CD4-positive, alpha-beta T cell treated with Interleukin-15 for 1 hour (primary cell): Measurements from ENCODE around the gene ST8SIA1.
"Not testable (repeated sequence)": the region's sequence is repeated elsewhere in the genome, so short reads cannot be mapped to it uniquely, and the experiment has no call there.

Source experiments
- DNase-seq: peaks from one replicate; pipeline ENCODE4 v3.0.0-alpha.2; 2020

ST8SIA1 gene, protein sequence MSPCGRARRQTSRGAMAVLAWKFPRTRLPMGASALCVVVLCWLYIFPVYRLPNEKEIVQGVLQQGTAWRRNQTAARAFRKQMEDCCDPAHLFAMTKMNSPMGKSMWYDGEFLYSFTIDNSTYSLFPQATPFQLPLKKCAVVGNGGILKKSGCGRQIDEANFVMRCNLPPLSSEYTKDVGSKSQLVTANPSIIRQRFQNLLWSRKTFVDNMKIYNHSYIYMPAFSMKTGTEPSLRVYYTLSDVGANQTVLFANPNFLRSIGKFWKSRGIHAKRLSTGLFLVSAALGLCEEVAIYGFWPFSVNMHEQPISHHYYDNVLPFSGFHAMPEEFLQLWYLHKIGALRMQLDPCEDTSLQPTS

DNA sequence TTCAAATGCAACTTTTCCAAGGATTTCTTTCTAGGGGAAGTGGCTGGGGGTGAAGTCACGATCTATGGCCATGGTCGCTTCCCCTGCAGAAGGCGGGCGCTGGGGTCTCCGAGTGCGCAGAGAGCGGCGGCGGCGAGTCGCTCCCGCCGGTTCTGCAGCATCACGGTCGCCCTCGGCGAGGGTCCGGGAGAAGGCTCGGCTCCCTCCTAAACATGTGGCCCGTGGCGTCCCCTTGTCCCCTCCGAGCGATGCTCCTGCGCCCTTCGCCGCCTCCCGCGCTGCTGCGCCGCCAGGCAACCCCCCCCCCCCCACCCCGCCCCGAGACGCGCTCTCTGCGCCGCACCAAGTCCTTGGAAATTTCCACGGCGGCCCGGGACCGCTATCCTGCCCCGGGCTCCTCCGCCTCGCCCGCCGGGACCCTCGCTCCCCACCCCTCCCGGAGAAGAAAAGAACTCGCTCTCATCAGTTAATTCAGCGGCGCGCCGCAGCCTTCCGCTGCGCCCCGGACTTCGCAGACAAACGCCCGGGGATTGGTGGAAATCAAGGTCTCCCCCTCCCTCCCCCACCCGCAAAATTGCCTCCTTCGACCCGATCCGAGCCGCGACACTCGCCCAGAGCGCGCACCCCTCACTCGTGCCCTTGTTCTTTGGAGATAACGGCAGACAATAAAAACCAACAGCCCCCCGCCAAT lies at the start of gene ST8SIA1:
Gene ST8SIA1 (minus strand): TSS at position 298 of the 691 bp plus-strand sequence. CDS start 475 bp downstream, outside the sequence.
- DNase-seq = peak; percentile 59

DNA sequence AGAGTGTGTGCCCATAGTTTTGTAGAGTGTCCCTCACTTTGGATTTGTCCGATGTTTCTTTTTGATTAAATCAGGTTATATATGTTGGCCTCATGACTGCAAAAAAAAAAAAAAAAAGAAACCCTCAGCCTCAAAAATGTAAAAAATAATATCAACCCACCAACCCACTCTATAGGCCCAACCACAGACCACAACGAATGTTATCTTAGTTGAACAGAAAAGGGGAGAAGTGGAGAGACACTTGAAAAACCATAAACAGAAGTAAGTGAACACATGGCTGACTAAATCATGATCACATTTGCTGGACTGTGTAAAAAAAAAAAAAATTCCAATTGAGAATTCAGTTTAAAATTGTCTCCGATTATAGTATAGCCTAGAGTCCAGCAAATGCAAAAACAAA lies 45.5 kb upstream of the ST8SIA1 start:
- DNase-seq = no peak

DNA sequence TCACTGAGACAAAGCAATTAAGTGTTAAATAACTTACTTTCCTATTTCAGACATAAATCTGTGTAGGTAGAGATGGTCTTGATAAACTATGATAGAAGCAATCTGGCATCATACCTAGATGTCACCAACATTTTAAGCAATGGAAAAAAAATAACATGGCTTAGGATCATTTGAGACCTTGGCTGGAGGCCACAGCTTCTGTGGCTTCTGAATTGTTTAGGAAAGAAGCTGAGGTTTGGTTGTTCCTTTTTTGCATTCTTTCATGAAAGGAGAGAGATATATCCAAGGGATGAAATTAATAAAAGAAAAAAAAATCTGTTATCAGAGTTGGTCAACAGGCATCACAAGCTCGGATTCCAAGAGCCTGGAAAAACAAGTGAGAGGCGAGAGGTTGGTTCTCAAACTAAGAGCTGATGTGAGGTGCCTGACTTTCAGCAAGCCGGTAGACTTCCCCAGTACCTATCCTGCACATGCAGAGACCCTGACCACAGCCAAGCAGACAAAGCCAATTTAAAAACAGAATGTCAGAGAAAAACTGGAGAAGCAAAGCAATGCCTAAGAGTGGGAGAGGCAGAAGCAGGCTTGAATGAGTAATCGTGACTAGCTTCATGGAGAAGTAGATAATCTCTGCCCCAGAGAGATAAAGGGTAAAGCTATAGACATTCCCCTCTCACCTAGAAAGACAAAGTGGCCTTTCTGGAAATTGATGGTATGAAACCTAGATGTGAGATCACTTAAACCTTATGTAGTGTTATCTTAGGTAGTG lies 43.4 kb upstream of the ST8SIA1 start:
- DNase-seq = no peak

DNA sequence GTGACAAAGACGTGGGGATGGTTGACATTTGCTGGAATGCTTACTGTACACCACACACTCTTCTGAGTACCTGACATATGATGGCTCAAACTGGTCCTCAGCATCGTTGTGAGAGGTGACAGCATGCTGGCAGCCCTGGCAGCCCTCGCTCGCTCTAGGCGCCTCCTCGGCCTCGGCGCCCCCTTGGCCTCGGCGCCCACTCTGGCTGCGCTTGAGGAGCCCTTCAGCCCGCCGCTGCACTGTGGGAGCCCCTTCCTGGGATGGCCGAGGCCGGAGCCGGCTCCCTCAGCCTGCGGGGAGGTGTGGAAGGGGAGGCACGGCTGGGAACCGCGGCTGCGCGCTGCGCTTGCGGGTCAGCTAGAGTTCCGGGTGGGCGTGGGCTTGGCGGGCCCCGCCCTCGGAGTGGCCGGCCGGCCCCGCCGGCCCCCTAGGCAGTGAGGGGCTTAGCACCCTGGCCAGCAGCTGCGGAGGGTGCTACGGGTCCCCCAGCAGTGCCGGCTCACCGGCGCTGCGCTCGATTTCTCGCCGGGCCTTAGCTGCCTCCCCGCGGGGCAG lies 42.2 kb upstream of the ST8SIA1 start:
- DNase-seq = not testable (repeated sequence)

DNA sequence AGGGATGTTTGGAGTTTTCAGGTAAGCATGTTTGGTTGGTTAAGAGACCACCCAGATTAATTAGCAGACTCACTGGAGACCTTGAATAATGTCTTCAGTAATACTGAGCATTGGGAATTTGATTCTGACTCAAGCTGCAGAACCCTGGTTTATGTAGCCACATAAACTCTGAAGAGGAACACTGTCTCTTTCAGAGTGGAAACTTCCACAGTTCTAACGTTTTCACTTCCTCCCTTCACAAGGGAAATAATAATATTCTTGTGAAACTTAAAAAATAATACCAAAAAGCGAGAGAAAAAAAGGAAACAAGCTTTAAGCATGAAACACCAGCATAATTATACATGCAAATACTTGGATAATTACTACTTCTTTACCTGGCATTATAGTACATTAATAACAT lies 40.0 kb upstream of the ST8SIA1 start:
- no peak for DNase-seq

DNA sequence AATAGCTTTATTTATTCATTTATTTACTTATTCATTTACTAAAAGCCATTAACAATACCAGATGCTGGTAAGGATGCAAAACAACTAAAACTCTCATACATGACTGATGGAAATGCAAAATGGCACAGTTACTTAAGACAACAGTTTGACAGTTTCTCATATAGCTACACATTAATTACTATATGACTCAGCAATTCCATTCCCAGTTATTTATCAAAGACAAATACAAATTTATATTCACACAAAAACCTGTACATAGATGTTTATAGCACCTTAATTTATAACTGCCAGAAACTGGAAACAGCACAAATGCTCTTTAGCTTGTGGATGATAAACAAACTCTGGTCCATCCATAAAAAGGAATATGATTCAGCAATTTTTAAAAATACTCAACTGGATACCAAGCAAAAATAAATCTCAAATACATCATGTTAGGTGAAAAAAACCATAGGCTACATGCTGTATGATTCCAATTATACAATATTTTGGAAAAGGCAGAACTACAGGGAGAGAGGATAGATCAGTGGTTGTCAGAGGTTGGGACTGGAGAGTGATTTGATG lies 37.9 kb upstream of the ST8SIA1 start:
- DNase-seq = no peak

DNA sequence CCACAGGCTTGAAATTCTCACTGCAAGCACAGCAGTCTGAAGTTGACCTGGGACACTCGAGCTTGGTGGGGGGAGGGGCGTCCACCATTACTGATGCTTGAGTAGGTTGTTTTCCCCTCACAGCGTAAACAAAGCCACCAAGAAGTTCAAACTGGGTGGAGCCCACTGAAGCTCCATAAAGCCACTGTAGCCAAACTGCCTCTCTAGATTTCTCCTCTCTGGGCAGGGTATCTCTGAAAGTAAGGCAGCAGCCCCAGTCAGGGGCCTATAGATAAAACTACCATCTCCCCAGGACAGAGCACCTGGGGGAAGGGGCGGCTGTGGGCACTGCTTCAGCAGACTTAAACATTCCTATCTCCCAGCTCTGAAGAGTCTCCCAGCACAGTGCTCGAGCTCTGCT lies 31.7 kb upstream of the ST8SIA1 start:
- no peak for DNase-seq

DNA sequence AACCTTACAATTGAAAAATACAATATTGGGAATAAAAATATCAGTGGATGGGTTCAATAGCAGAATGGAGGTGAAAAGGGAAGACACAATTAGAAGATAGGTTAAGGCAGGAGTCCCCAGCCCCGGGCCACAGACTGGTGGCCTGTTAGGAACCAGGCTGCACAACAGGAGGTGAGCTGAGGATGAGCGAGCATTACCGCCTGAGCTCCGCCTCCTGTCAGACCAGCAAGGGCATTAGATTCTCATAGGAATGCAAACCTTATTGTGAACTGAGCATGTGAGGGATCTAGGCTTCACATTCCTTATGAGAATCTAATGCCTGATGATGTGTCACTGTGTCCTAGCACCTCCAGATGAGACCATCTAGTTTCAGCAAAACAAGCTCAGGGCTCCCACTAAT lies 27.3 kb upstream of the ST8SIA1 start:
- no peak for DNase-seq

DNA sequence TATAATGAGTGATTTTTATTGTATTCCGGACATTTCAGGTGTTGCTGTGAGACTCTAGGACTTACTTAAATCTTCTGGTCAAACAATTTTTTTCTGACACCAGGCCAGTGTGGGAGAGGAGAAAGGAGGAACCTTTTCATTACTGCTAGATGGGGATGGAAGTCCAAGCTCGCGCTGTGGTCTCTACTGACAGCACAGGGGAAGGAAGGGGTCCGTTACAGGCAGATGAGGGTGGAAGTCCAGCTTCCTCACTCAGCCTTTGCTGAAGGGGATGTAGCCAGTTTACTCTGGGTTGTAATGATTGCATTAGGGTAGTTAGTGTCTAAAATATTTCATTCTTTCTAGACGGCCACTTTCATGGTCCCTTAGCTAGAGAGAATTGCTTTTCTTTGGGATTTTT lies 26.3 kb upstream of the ST8SIA1 start:
- DNase-seq = no peak

DNA sequence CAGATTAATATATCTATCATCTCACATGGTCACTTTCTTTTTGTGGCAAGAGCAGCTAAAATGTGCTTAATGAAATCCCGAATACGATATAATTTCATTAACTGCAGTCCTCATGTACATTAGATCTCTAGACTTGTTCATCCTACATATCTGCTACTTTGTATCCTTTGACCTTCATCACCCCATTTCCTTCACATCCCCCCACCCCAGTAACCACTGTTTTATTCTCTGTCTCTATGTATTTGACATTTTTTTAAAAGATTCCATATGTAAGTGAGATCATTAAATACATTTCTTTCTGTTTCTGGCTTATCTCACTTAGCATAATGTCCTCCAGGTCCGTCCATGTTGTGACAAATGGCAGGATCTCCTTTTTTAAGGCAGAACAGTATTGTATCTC lies 23.0 kb upstream of the ST8SIA1 start:
- no peak for DNase-seq

DNA sequence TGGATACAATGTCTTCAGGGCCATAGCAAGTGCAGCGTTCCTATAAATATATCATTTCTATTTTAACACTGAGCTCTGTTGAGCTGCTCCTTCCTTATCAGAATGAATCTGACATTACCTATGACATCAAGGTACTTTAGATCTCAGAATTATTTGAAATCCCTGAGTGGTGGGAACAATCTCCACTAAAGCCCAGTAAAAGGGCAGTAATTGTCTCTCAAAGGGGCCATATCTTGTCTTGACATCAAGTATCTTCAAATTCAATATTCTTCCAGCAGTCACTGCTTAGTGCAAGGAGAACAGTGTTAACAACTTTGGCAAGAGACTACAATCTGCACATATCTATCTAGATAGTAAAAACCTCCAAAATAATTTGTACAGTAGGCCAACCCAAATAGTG lies 21.7 kb upstream of the ST8SIA1 start:
- DNase-seq = no peak

DNA sequence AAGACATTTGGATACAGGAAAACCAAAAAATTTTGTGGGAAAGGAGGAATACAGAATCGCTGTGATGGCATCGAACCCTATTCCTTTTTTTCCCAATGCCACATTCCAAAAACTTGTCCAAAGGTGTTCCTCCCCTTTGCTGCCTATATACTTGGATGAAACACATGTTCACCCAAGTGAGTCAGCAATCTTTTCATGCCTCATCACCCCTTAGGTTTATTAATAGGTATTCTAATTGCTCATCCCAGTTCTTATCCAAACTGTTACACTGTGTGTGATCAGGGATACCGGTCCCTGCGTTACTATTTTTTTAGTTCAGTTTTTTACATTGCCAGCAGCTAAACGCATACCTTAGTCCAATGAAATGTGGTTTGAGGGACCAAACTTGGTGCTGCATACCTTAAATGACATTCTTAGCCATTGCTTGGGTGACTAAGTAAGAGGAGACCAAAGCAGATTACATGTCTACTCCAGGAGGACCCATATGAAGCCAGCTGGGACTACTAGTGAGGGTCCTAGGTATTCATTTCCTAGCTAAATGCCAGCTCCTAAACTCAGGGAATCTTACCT lies 20.6 kb upstream of the ST8SIA1 start:
- no peak for DNase-seq

DNA sequence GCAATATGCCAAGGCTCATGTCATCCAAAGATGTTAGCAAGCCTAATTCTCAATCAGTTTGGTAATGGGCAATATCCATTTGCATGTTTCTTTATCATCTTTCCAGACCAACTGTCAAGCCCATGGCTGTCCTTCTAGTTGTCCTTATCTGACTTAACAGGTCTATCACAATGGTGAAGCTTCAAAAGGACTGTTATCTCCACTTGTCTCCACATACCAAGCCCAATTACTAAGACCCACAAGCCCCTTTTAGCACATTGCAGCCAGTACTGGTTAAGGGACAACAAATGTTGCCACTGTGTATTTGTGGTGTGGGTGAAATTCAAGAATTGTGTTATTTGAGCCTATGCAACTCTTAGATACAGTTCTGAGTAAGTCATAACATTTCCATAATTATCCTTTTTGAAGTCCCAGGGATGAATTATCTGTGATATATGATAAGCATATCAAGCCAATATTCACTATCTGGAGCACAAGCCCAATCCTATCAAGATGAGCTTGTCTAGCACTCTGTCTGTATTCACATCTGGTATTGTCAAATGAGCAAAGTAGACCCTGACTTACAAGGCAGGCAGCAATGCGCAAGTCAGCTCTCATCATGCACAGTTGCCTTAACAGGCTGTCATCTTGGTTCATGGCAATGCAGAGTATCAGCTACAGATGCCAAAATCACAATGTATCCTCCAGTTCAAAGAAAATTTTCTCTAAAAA lies 19.3 kb upstream of the ST8SIA1 start:
- DNase-seq = no peak

DNA sequence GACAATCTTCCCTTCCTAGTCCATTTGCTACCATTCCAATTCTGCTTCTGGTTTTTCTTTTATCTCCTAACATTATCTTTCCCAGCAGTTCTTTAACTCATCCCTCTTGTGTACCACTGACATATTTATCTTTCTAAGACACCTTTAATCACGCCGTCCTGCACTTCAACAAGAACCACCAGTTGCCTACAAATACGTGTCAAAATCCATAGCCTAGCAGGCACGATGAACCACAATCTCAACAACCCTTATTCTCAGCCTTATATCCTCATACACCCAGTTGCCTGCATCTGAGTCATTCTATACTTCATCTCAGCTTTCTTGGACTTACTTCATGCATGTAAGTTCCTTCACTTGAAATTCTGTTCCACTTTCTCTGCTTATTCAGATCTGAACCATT lies 16.4 kb upstream of the ST8SIA1 start:
- DNase-seq = no peak

DNA sequence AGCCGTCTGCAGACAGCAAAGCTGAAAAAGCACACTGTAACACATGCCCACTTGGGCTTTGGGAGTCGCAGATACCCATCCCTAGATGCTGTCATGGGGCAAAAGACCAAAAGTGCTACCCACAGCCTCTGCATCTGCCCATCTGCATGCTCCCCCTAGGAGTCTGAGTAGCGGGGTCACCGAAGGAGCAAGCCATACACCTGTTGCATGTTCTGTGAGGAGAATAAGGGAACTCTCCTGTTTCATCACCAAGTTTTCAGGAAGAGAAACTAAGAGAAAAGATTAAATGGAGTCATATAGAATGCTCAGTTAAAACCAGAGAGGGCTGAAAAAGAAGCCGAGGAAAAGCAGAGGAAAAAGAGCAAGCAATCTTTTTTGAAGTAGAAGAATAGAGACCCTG lies 13.7 kb upstream of the ST8SIA1 start:
- no peak for DNase-seq

DNA sequence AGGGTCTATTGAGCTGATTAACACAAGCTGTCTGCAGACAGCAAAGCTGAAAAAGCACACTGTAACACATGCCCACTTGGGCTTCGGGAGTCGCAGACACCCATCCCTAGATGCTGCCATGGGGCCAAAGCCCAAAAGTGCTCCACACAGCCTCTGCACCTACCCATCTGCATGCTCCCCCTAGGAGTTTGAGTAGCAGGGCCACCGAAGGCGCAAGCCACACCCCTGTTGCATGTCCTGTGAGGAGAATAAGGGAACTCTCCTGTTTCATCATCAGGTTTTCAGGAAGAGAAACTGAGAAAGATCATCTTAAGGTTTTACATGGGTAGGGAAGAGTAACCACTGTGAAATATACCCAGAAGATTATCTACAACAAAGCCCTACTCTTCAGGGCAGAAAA lies 5.6 kb upstream of the ST8SIA1 start:
- DNase-seq = peak; percentile 20

DNA sequence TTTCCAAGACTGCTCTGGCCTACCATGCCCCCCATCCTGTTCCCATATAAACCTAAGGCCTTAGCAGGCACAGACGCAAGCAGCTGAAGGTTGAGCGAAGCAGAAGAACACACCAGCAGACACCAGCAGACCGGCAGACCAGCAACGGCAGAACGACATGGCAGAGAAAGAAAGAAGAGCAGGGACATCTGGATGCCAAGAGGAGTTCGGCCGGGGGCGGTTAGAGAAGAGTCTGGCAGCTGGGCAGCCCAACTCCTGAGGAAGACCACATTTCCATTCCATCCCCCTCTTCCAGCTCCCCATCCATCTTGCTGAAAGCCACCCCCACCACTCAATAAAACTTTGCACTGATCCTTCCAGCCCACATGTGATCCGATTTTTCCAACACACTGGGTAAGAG lies 5.2 kb upstream of the ST8SIA1 start:
- DNase-seq = no peak

DNA sequence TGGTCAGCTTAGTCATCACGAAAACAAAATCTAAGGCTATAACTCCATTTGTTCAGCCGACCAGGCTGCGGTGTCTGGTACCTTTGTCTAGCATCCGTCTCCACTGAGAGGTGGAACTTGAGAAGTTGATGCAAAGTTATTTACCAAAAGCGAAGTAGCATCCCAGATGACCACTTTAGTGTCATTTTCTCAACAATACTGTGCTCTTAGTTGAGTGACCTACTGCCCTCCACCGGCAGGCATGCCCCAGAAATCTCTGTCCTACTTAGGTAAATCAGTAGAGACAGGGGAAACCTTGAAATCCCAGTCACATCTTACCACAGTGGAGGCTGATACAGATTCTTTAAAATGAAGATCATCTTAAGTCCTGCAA lies 1.3 kb upstream of the ST8SIA1 start:
- DNase-seq = no peak

DNA sequence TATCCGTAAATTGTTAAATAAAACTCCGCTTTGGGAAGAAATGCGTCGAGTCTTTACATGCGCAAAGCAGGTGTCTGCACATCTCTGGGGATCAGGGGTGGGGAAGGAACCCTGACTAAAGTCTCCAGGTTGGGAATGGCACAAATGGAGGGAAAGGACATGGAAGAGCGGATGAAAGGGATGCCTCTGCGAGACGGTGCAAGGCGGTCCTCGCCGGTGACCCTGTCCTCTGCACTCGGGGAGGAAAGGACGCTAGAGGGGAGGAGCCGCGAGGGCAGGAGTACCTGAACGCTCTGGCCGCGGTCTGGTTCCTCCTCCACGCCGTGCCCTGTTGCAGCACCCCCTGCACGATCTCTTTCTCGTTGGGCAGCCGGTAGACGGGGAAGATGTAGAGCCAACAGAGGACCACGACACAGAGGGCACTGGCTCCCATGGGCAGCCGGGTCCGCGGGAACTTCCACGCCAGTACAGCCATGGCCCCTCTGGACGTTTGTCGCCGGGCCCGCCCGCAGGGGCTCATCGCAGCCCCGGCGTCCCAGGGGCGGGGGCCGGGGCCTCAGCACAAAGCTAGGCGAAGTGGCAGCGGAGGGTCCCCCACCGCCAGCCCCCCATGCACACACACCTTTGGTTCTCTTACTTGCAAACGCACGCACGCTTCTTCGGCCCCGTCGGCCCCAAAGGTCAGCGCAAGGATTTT lies 646 bp downstream of the ST8SIA1 start:
- DNase-seq = no peak

DNA sequence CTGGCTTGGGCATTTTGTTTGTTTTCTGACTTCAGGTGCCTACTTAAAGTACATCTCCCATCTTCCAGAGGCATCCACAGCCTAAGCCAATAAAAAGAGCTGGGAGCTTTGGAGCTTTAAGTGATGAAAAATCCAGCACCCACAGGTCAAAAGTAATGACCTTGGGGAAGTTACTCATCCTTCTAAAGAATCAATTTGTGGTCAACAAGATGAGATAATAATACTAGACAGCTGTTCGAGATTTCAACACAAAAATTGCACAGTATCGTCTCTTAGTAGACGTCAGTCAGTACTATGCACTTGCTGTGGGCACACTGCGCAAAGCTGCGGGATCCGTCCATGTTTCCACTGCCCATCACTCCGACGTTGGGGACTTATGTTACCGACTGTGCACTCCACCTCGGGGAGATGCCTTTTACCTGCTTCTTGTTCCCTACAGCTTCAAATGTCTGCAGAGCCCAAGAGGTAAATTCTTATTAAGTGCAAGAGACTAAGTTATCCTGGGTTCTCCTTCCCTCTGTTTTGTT lies 1.3 kb downstream of the ST8SIA1 start:
- DNase-seq = no peak

DNA sequence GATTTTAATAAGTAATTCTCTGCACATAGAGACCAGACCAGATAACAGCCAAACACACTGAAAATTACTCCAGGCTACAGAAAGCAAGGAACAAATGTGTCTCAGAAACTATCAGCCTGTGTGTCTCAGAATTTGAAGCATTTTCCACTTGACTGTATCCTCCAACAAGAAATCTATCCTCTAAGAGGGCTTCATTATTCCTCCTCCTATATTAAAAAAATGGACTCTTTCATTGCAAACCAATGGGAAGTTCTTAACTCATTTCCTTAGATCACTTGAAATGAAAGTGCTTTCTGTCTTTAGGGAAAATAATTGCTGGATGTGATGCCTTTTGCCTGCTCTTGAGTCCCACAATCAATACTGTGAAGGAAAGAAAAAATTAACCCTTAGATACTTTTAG lies 2.3 kb downstream of the ST8SIA1 start:
- no peak for DNase-seq
